Activated B cell treated with CpG ODN at 0.5 μM for 24 hours (primary cell): Measurements from ENCODE around the gene KCNMA1. TPM values are rescaled to one million over a fixed set of nuclear protein-coding genes. Genes with fewer than 3 reads are reported as not detected.

ENCODE experiments used
- ATAC-seq: fragments of 200-7000 bp; cut with Tn5 transposase; one replicate; pipeline ENCODE4 v1.10.0; 2021; ENCODE audit warnings: low read depth, mild to moderate bottlenecking, moderate library complexity
- CTCF ChIA-PET: fragments of 350-600 bp; sonication (Branson Sonifier 250); formaldehyde crosslinking; loops from one replicate; lab custom pipeline; 2021; ENCODE audit warnings: antibody characterized with exemption; lab: Charles Lee
- POLR2A ChIA-PET: fragments of 350-600 bp; sonication (Branson Sonifier 250); formaldehyde crosslinking; loops from one replicate; lab custom pipeline; 2021; ENCODE audit warnings: antibody characterized with exemption; lab: Charles Lee
- DNase-seq: peaks from one replicate; pipeline ENCODE4 v3.0.0; 2022
- H3K27ac Mint-ChIP-seq: one replicate; pipeline ENCODE4 v1.8.0; 2020; ENCODE audit warnings: mixed read lengths
- H3K27me3 Mint-ChIP-seq: one replicate; pipeline ENCODE4 v1.8.0; 2021; ENCODE audit warnings: mixed read lengths
- H3K36me3 Mint-ChIP-seq: one replicate; pipeline ENCODE4 v1.8.0; 2021; ENCODE audit warnings: low read depth, mixed read lengths
- H3K4me1 Mint-ChIP-seq: one replicate; pipeline ENCODE4 v1.8.0; 2021; ENCODE audit warnings: mixed read lengths
- H3K4me3 Mint-ChIP-seq: one replicate; pipeline ENCODE4 v1.8.0; 2020; ENCODE audit warnings: mild to moderate bottlenecking, mixed read lengths
- H3K9me3 Mint-ChIP-seq: one replicate; pipeline ENCODE4 v1.8.0; 2020; ENCODE audit warnings: mixed read lengths
- intact Hi-C: fragments of 100-400 bp; cut with micrococcal nuclease; formaldehyde crosslinking; loops from one replicate; pipeline ENCODE4 v1.15.1; 2024
- total RNA-seq: library from RNA; stranded (reverse); gene quantifications from 2 replicates; pipeline ENCODE4 v1.2.3, GENCODE V29; 2022
- TF ChIP-seq, protein P1 (sequence below): fragments of 200-600 bp; IDR thresholded peaks from one replicate; pipeline ENCODE4 v1.8.0; 2022; ENCODE audit warnings: antibody characterized with exemption, mild to moderate bottlenecking

The KCNMA1 gene
- total RNA-seq, 1 donor from 2014 or later, result 3.7 TPM

DNA sequence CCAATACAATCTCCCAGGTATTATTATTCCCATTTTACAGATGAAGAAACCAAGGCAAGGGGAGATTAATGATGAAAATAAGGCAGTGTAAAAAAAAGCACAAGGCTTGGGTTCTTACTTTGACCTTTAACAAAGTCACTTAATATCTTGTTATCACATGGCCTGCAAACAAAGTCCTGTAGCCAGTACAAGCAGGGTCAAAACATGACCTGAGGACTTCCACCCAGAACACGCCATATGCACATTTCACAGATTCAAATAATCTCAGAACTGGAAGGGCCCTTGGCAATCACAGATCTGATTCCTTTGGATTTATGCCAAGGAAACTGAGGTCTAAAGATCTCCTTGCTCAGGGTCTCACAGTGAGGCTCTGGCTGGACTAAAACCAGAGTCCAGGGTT lies 162.1 kb downstream of the KCNMA1 start:
- intact Hi-C loops, result no loop called here
- no peaks in the 10 kb centered on the region for H3K4me1 Mint-ChIP-seq
- H3K36me3 Mint-ChIP-seq, result no peaks in the 10 kb centered on the region
- ATAC-seq, result no peak
- TF ChIP-seq, protein P1, sequence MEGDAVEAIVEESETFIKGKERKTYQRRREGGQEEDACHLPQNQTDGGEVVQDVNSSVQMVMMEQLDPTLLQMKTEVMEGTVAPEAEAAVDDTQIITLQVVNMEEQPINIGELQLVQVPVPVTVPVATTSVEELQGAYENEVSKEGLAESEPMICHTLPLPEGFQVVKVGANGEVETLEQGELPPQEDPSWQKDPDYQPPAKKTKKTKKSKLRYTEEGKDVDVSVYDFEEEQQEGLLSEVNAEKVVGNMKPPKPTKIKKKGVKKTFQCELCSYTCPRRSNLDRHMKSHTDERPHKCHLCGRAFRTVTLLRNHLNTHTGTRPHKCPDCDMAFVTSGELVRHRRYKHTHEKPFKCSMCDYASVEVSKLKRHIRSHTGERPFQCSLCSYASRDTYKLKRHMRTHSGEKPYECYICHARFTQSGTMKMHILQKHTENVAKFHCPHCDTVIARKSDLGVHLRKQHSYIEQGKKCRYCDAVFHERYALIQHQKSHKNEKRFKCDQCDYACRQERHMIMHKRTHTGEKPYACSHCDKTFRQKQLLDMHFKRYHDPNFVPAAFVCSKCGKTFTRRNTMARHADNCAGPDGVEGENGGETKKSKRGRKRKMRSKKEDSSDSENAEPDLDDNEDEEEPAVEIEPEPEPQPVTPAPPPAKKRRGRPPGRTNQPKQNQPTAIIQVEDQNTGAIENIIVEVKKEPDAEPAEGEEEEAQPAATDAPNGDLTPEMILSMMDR, result no peak
- ChIA-PET POLR2A (no interaction called here), CTCF (no interaction called here)
- H3K27me3 Mint-ChIP-seq, result no peaks in the 10 kb centered on the region
- no peak for DNase-seq
- no peak overlapping the region for H3K27ac Mint-ChIP-seq
- H3K9me3 Mint-ChIP-seq, result no peaks in the 10 kb centered on the region
- H3K4me3 Mint-ChIP-seq, result no peak overlapping the region

DNA sequence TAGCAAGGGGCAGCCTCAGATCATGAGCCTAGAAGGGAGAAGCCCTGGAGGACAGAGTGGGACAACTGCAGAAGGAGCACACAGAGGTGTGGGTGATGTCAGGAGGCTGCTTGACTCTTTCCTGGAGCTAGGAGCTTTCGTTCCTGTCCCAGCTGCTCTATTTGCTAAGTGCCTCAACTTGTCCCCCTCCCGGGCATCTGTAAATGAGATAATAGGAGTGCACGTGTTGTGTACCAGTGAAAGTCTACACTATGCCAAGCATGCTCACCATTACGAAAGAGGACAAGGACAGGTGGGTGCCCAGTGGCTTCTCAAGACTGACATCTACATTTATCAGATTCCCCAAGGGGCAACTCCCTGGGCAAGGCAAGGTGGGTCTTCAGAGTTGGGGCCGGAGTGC lies 162.7 kb downstream of the KCNMA1 start:
- ATAC-seq, result no peak

DNA sequence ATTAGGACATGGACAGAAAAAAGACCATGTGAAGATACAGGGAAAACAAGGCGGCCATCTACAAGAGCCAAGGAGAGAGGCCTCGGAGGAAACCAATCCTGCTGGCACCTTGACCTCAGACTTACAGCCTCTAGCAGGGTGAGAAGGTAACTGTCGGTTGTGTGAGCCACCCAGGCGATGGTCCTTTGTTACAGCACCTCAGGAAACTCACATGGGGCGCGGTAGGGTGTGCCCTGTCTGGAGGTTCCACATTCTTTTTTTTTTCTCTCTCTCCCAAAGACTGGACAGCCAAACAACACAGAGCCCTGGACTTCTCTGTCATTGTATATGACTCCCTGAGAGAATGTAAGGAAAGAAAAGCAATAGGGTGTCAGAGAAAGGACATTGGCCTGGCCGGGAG lies 163.2 kb downstream of the KCNMA1 start:
- ATAC-seq (no peak), DNase-seq (no peak)
- no peaks in the 10 kb centered on the region for H3K36me3 Mint-ChIP-seq
- H3K4me1 Mint-ChIP-seq, result no peaks in the 10 kb centered on the region
- intact Hi-C loops, result no loop called here
- no peaks in the 10 kb centered on the region for H3K9me3 Mint-ChIP-seq
- TF ChIP-seq, protein P1, result no peak
- ChIA-PET CTCF (no interaction called here), POLR2A (no interaction called here)
- H3K27me3 Mint-ChIP-seq, result no peaks in the 10 kb centered on the region
- H3K4me3 Mint-ChIP-seq, result no peak overlapping the region
- H3K27ac Mint-ChIP-seq, result no peak overlapping the region

More for the DNA sequence above, 162.7 kb downstream of the KCNMA1 start:
- intact Hi-C loops, result no loop called here
- Mint-ChIP-seq H3K9me3 (no peaks in the 10 kb centered on the region), H3K36me3 (no peaks in the 10 kb centered on the region), H3K4me3 (no peak overlapping the region), H3K27me3 (no peaks in the 10 kb centered on the region), H3K27ac (no peak overlapping the region), H3K4me1 (no peaks in the 10 kb centered on the region)
- no peak for DNase-seq
- TF ChIP-seq, protein P1, result no peak
- ChIA-PET CTCF (no interaction called here), POLR2A (no interaction called here)

DNA sequence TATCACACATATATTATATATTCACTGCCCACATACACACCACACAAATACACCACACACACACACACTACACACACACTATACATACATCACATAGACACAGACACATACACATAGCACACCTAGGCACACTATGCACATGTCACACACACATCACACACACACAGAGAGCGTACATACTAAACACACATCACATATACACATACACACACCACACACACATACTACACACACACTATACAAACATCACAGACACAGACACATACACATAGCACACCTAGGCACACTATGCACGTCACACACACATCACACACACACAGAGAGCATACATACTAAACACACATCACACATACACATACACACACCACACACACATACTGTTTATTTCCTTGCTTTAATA lies 165.5 kb downstream of the KCNMA1 start:
- ATAC-seq (no peak), DNase-seq (no peak)
- intact Hi-C loops, result no loop called here
- Mint-ChIP-seq H3K4me1 (no peaks in the 10 kb centered on the region), H3K4me3 (no peak overlapping the region), H3K9me3 (no peaks in the 10 kb centered on the region), H3K36me3 (no peaks in the 10 kb centered on the region), H3K27me3 (no peaks in the 10 kb centered on the region), H3K27ac (no peak overlapping the region)
- ChIA-PET POLR2A (no interaction called here), CTCF (no interaction called here)
- TF ChIP-seq, protein P1, result no peak

DNA sequence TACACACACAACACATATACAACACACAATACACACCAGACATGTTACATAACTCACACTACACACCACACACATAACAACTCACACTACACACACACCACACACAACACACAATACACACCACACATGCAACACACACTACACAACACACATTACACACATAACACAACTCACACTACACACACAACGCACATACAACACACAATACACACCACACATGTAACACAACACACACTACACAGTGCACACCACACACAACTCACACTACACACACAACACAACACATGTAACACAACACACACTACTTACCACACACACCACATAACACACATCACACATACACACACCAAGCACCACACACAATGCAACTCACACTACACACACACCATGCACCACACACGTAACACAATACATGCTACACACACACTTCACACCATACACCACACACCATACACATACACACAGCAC lies 166.5 kb downstream of the KCNMA1 start:
- intact Hi-C loops, result no loop called here
- H3K9me3 Mint-ChIP-seq, result no peaks in the 10 kb centered on the region
- POLR2A ChIA-PET, result no interaction called here
- H3K27me3 Mint-ChIP-seq, result no peaks in the 10 kb centered on the region
- ATAC-seq (no peak), DNase-seq (no peak)
- H3K27ac Mint-ChIP-seq, result no peak overlapping the region
- H3K36me3 Mint-ChIP-seq, result no peaks in the 10 kb centered on the region
- H3K4me1 Mint-ChIP-seq, result no peaks in the 10 kb centered on the region
- H3K4me3 Mint-ChIP-seq, result no peak overlapping the region
- TF ChIP-seq, protein P1, result no peak
- CTCF ChIA-PET, result no interaction called here
